Activated CD8-positive, alpha-beta T cell treated with anti-CD3 and anti-CD28 coated beads, Interleukin-2, amount 10 ng/mL, durations not matched to agents 7 days and 5 days (primary cell): ENCODE data around the gene KIF1B. TPM values are rescaled to one million over a fixed set of nuclear protein-coding genes. Genes with fewer than 3 reads are reported as not detected.
"Not testable (repeated sequence)": the region's sequence is repeated elsewhere in the genome, so short reads cannot be mapped to it uniquely, and the experiment has no call there.

Experiments
- ATAC-seq: fragments of 150-1000 bp; cut with Tn5 transposase; one replicate; pipeline ENCODE4 v1.10.0; 2021; ENCODE audit warnings: moderate library complexity
- CTCF ChIA-PET: fragments of 350-600 bp; sonication (Branson Sonifier 250); formaldehyde crosslinking; loops from one replicate; lab custom pipeline; 2021; ENCODE audit warnings: antibody characterized with exemption; lab: Charles Lee
- POLR2A ChIA-PET: fragments of 350-600 bp; sonication (Branson Sonifier 250); formaldehyde crosslinking; loops from one replicate; lab custom pipeline; 2021; ENCODE audit warnings: antibody characterized with exemption; lab: Charles Lee
- DNase-seq: peaks from one replicate; pipeline ENCODE4 v3.0.0-alpha.2; 2020
- H3K27ac Mint-ChIP-seq: one replicate; pipeline ENCODE4 v1.8.0; 2021; ENCODE audit warnings: mild to moderate bottlenecking, mixed read lengths
- H3K27me3 Mint-ChIP-seq: one replicate; pipeline ENCODE4 v1.8.0; 2021; ENCODE audit warnings: low read depth, mixed read lengths
- H3K36me3 Mint-ChIP-seq: one replicate; pipeline ENCODE4 v1.8.0; 2021; ENCODE audit warnings: low read depth, mixed read lengths
- H3K4me1 Mint-ChIP-seq: one replicate; pipeline ENCODE4 v1.8.0; 2021; ENCODE audit warnings: low read depth, mixed read lengths
- H3K4me3 Mint-ChIP-seq: one replicate; pipeline ENCODE4 v1.8.0; 2021; ENCODE audit warnings: mild to moderate bottlenecking, mixed read lengths
- H3K9me3 Mint-ChIP-seq: one replicate; pipeline ENCODE4 v1.8.0; 2022; ENCODE audit warnings: mixed read lengths; ENCODE audit not compliant: insufficient read depth
- total RNA-seq, 2 experiments: library from RNA; stranded (reverse); gene quantifications; one replicate each; pipeline ENCODE4 v1.2.3, GENCODE V29; 2021

KIF1B gene
- total RNA-seq, 2 experiments from 2014 or later = 9.2 to 9.6 TPM

GRCh38 chr1:10242135-10242534, 31.8 kb downstream of the KIF1B start:
- Mint-ChIP-seq H3K36me3 (peaks cover 2% of the 10 kb centered on the region), H3K9me3 (no peaks in the 10 kb centered on the region), H3K4me1 (peaks cover 8% of the 10 kb centered on the region), H3K27me3 (no peaks in the 10 kb centered on the region), H3K27ac (no peak overlapping the region), H3K4me3 (no peak overlapping the region)
- ATAC-seq = no peak
- no peak for DNase-seq
- POLR2A ChIA-PET = no interaction called here
- CTCF ChIA-PET = no interaction called here

DNA sequence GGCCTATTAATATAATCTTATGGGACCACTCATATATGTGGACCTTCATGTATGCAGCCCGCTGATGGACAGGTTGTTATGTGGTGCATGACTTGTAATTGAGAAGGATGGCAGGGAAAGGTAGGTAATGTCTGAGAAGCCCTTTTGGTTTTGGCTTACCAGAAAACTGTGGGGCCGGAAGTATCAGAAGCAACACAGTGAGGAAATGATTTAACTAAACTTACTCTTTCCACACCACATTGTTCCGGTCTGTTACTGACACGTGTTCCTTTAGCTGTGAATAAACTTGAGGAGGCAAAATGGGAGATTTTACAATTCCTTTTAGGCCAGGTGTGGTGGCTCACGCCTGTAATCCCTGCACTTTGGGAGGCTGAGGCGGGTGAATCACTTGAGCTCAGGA, 32.4 kb downstream of the KIF1B start:
- Mint-ChIP-seq H3K27ac (peak overlapping the region; percentile 50), H3K4me1 (peaks cover 5% of the 10 kb centered on the region), H3K36me3 (peaks cover 2% of the 10 kb centered on the region), H3K4me3 (no peak overlapping the region), H3K27me3 (no peaks in the 10 kb centered on the region), H3K9me3 (no peaks in the 10 kb centered on the region)
- no peak for ATAC-seq
- CTCF ChIA-PET = no interaction called here
- POLR2A ChIA-PET = no interaction called here
- DNase-seq = no peak

DNA sequence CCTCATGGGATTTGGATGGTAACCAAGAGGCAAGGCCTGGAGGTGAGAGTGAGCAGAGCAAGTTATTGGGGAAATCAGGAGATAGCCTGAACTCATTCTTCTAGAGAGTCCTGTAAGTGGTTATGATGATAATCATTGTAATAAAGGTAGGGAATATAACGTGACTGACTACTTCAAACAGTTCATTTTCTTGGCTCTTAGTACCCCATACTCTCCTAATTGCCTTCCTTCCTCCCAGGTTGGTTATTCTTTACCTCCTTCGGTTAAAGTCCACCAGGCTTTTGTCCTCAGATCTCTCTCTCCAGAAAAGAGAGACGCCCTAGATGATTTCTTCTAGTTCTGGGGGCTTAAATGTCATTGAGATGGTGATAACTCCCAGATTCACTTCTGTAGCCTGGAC, 35.3 kb downstream of the KIF1B start:
- no peak for DNase-seq
- Mint-ChIP-seq H3K36me3 (peaks cover 2% of the 10 kb centered on the region), H3K27me3 (no peaks in the 10 kb centered on the region), H3K27ac (no peak overlapping the region), H3K4me1 (peaks cover 5% of the 10 kb centered on the region), H3K4me3 (no peak overlapping the region), H3K9me3 (no peaks in the 10 kb centered on the region)
- POLR2A ChIA-PET = no interaction called here
- CTCF ChIA-PET = no interaction called here
- ATAC-seq = no peak

DNA sequence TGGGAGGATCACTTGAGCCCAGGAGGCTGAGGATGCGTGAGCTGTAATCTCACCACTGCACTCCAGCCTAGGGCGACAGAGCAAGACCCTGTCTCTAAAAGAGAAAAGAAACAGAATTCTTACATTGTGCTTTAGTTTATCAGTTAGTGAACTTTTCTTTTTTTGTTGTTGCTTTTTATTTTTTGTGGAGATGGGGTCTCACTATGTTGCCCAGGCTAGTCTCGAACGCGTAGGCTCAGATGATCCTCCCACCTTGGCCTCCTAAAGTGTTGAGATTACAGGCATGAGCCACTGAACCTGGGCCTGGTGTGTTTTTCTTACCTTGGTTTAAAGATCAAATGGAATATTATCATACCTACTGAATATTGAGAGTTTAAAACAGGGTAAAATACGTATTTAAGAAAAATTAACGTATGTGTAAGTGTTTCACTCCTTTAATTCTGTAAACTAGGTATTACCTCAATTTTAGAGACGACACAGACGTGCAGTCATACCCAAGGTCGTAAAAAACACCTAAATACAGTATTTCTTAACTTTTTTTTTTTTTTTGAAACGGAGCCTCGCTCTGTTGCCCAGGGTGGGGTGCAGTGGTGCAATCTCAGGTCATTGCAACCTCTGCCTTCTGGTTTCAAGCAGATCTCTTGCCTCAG, 39.6 kb downstream of the KIF1B start:
- no peak overlapping the region for H3K27ac Mint-ChIP-seq
- H3K27me3 Mint-ChIP-seq = no peaks in the 10 kb centered on the region
- H3K4me1 Mint-ChIP-seq = no peaks in the 10 kb centered on the region
- H3K4me3 Mint-ChIP-seq = no peak overlapping the region
- H3K9me3 Mint-ChIP-seq = no peaks in the 10 kb centered on the region
- no peak for ATAC-seq
- ChIA-PET POLR2A (interaction anchor here (0.6 kb wide), 1 partner anchor 65 kb away, joined by 3 read pairs; no protein-coding TSS in a partner anchor), CTCF (no interaction called here)
- no peaks in the 10 kb centered on the region for H3K36me3 Mint-ChIP-seq
- DNase-seq = no peak

GRCh38 chr1:10250663-10251062, 40.3 kb downstream of the KIF1B start:
- no peak for ATAC-seq
- H3K27me3 Mint-ChIP-seq = no peaks in the 10 kb centered on the region
- CTCF ChIA-PET = interaction anchor here (0.6 to 1.5 kb wide), 2 partner anchors 40 to 41 kb away, joined by 3 to 4 read pairs; partner anchors contain the start of gene KIF1B

DNA sequence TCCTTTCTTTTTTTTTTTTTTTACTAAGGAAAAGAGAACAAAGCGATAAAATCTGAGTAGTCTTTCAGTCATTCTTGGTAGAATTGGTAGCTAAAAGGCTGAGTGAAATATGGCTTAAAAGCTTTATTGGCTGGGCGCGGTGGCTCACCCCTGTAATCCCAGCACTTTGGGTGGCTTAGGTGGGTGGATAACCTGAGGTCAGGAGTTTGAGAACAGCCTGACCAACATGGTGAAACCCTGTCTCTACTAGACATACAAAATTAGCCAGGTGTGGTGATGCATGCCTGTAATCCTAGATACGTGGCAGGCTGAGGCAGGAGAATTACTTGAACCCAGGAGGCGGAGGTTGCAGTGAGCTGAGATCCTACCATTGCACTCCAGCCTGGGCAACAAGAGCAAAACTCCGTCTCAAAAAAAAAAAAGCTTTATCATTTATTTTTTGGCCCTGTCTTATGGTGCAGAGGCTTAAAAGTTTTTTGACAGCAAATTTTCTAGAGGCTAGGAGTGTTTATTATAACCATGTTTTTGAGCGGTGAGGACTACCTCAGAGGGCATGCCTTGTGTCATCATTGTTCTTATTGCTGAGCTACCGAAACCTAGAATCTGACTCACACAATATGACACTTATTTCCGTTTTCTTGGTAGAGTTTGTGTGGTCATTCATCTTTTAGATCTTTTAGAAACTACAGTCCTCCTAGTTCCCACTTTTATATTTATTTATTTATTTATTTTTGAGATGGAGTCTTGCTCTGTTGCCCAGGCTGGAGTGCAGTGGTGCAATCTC, 41.1 kb downstream of the KIF1B start:
- H3K4me1 Mint-ChIP-seq, DNase-seq, H3K27ac Mint-ChIP-seq, H3K27me3 Mint-ChIP-seq, H3K4me3 Mint-ChIP-seq, POLR2A ChIA-PET, H3K9me3 Mint-ChIP-seq, H3K36me3 Mint-ChIP-seq, ATAC-seq: not testable (repeated sequence)
- CTCF ChIA-PET = interaction anchor here (0.6 to 1.5 kb wide), 2 partner anchors 41 to 42 kb away, joined by 3 to 4 read pairs; partner anchors contain the start of gene KIF1B

More at GRCh38 chr1:10250663-10251062, 40.3 kb downstream of the KIF1B start:
- H3K4me1 Mint-ChIP-seq = no peaks in the 10 kb centered on the region
- H3K9me3 Mint-ChIP-seq = no peaks in the 10 kb centered on the region
- POLR2A ChIA-PET = no interaction called here
- H3K27ac Mint-ChIP-seq = no peak overlapping the region
- no peaks in the 10 kb centered on the region for H3K36me3 Mint-ChIP-seq
- no peak overlapping the region for H3K4me3 Mint-ChIP-seq
- DNase-seq = no peak

- Mint-ChIP-seq H3K27me3 (no peaks in the 10 kb centered on the region), H3K36me3 (no peaks in the 10 kb centered on the region), H3K27ac (no peak overlapping the region), H3K4me3 (no peak overlapping the region), H3K9me3 (no peaks in the 10 kb centered on the region), H3K4me1 (no peaks in the 10 kb centered on the region)
- ChIA-PET POLR2A (no interaction called here), CTCF (interaction anchor here (0.6 to 1.9 kb wide), 2 partner anchors 42 to 111 kb away, joined by 3 to 5 read pairs; partner anchors contain the start of gene KIF1B)
- ATAC-seq = no peak
- DNase-seq = no peak
Observed at GRCh38 chr1:10252508-10252907, 42.1 kb downstream of the KIF1B start.

GRCh38 chr1:10253149-10253548, 42.8 kb downstream of the KIF1B start:
- Mint-ChIP-seq H3K27me3 (no peaks in the 10 kb centered on the region), H3K4me1 (no peaks in the 10 kb centered on the region), H3K27ac (no peak overlapping the region), H3K4me3 (no peak overlapping the region), H3K9me3 (no peaks in the 10 kb centered on the region), H3K36me3 (no peaks in the 10 kb centered on the region)
- ChIA-PET CTCF (interaction anchor here (0.6 to 1.9 kb wide), 2 partner anchors 43 to 112 kb away, joined by 3 to 5 read pairs; partner anchors contain the start of gene KIF1B), POLR2A (no interaction called here)
- DNase-seq = no peak
- ATAC-seq = no peak

DNA sequence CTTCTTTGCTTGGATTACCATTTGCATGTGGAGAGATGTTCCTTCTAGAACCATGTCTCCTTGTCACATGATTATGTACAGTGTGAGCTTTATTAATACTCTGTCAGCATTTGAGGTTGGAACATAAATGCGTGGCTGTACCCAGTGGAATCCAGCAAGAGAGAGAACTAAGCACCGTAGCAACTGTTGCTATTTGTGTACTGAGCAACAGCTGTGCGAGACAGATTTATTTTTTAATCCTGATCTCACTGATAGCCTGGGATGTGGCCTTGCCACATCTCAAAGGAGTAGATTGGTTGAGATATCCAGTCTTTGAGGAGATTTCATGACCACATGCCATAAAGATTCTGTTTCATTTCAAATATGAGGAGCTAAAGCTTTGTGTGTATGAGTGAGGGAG, 43.4 kb downstream of the KIF1B start:
- no peaks in the 10 kb centered on the region for H3K4me1 Mint-ChIP-seq
- no peak overlapping the region for H3K4me3 Mint-ChIP-seq
- DNase-seq (no peak), ATAC-seq (peak; percentile 49)
- no peak overlapping the region for H3K27ac Mint-ChIP-seq
- ChIA-PET POLR2A (no interaction called here), CTCF (interaction anchor here (1.9 kb wide), 1 partner anchor 44 kb away, joined by 5 read pairs; the partner anchor contains the start of gene KIF1B)
- no peaks in the 10 kb centered on the region for H3K27me3 Mint-ChIP-seq
- H3K9me3 Mint-ChIP-seq = no peaks in the 10 kb centered on the region
- H3K36me3 Mint-ChIP-seq = peaks cover 3% of the 10 kb centered on the region

- CTCF ChIA-PET = interaction anchor here (1.9 kb wide), 1 partner anchor 48 kb away, joined by 5 read pairs; no protein-coding TSS in a partner anchor
- DNase-seq (no peak), ATAC-seq (no peak)
- Mint-ChIP-seq H3K9me3 (no peaks in the 10 kb centered on the region), H3K4me3 (no peak overlapping the region), H3K27me3 (no peaks in the 10 kb centered on the region), H3K36me3 (peaks cover 5% of the 10 kb centered on the region), H3K27ac (no peak overlapping the region), H3K4me1 (no peaks in the 10 kb centered on the region)
- POLR2A ChIA-PET = no interaction called here
Observed at GRCh38 chr1:10257851-10258250, 47.5 kb downstream of the KIF1B start.

DNA sequence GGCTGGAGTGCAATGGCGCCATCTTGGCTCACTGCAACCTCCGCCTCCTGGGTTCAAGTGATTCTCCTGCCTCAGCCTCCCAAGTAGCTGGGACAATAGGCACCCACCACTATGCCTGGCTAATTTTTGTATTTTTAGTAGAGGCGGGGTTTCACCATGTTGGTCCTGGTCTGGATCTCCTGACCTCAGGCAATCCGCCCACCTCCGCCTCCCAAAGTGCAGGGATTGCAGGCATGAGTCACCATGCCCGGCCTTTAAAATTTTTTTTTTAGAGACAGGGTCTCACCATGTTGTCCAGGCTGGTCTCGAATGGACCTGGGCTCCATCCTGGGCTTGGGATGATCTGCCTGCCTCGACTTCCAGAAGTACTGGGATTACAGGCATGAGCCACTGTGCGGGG, 49.2 kb downstream of the KIF1B start:
- H3K36me3 Mint-ChIP-seq, H3K9me3 Mint-ChIP-seq, CTCF ChIA-PET, DNase-seq, H3K27me3 Mint-ChIP-seq, H3K4me3 Mint-ChIP-seq, ATAC-seq, H3K4me1 Mint-ChIP-seq, H3K27ac Mint-ChIP-seq, POLR2A ChIA-PET: not testable (repeated sequence)
